ENCODE measurements around the gene C16orf89. TPM values are rescaled to one million over a fixed set of nuclear protein-coding genes. Genes with fewer than 3 reads are reported as not detected.

The C16orf89 gene
- total and polyA plus RNA-seq, 7 donors = 2.5 to 15.7 (median 6.6) TPM

DNA sequence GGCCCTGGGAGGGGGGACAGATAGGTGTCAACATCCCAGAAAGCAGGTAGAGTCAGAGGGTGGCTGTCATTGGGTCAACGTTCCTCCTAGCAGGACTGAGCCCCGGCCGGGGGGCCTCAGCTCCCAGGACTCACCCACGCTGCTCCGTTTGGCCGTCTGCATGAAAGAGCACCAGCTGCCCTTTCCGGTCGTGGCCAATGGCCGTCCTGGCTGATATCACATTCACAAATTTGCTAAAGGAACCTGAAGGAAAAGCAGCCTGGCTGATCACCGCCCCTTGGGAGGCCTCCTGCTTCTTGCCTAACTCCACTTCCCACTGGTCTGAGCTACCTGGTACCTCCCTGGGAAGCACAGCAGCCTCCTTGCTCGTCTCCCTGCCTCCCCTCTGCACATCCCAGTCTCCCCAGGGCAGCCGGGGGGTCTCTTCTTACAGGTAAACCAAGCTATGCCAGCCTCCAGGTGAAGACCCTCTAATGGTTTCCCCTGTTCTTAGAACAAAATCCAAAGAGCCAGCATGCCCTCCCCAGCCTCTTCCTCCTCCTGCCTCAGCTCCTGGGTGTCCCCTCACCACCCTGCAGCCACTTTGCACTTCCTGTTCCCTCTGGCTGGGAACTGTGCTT lies 35.4 kb downstream of the C16orf89 start:
- Histone ChIP-seq H3K36me3 (peaks cover 0 to 26% (median 3%) of the 10 kb centered on the region in 4 donors), H3K4me1 (peaks cover 0 to 21% (median 16%) of the 10 kb centered on the region in 4 donors), H3K27ac (no peak overlapping the region), H3K4me3 (no peak overlapping the region), H3K27me3 (no peaks in the 10 kb centered on the region), H3K9me3 (no peaks in the 10 kb centered on the region)
- intact Hi-C loops (cut with DNase I) = loop anchor here (5.0 kb wide), 2 partner anchors 42 to 183 kb away; partner anchors contain the start of genes ALG1, GLYR1 and UBN1
- no peak for TF ChIP-seq POLR2AphosphoS5 (IDR thresholded peaks at IDR 0.05)
- TF ChIP-seq, protein P1, sequence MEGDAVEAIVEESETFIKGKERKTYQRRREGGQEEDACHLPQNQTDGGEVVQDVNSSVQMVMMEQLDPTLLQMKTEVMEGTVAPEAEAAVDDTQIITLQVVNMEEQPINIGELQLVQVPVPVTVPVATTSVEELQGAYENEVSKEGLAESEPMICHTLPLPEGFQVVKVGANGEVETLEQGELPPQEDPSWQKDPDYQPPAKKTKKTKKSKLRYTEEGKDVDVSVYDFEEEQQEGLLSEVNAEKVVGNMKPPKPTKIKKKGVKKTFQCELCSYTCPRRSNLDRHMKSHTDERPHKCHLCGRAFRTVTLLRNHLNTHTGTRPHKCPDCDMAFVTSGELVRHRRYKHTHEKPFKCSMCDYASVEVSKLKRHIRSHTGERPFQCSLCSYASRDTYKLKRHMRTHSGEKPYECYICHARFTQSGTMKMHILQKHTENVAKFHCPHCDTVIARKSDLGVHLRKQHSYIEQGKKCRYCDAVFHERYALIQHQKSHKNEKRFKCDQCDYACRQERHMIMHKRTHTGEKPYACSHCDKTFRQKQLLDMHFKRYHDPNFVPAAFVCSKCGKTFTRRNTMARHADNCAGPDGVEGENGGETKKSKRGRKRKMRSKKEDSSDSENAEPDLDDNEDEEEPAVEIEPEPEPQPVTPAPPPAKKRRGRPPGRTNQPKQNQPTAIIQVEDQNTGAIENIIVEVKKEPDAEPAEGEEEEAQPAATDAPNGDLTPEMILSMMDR (IDR thresholded peaks at IDR 0.05) = no peak
- TF ChIP-seq EP300 (IDR thresholded peaks at IDR 0.05) = no peak
- TF ChIP-seq POLR2A (IDR thresholded peaks at IDR 0.05) = no peak
- DNase-seq = no peak
- WGBS, 2 donors = 87 to 89% methylated on average over 12 of the region's 12 CpGs

DNA sequence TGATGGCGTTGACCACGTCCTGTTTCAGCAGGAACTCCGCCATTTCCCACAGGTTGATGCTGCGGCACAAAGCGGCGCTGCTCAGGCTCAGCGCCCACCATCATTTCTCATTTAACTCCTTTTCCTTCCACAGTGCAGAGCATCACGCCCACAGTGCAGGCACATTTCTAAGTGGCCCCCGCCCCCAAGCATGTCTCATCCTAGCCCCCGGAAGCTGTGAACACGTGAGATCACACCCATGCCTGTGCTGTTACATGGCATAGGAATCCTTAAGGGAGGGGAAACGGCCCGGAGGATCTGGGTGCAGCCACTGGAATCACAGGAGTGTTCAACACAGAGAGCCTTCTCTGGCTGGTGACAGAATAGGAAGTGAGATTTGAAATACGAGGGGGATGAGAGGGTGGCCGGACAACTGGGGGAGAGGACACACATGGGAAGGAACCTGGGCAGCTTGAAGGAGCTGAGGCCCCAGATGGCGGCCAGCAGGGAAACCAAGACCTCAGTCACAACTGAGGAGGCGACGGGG lies 36.7 kb downstream of the C16orf89 start:
- TF ChIP-seq, protein P1 (IDR thresholded peaks at IDR 0.05) = no peak
- TF ChIP-seq POLR2AphosphoS5 (IDR thresholded peaks at IDR 0.05) (no peak), EP300 (IDR thresholded peaks at IDR 0.05) (no peak), POLR2A (IDR thresholded peaks at IDR 0.05) (no peak)
- 91 to 93% methylated on average over 18 of the region's 18 CpGs for WGBS, 2 donors

DNA sequence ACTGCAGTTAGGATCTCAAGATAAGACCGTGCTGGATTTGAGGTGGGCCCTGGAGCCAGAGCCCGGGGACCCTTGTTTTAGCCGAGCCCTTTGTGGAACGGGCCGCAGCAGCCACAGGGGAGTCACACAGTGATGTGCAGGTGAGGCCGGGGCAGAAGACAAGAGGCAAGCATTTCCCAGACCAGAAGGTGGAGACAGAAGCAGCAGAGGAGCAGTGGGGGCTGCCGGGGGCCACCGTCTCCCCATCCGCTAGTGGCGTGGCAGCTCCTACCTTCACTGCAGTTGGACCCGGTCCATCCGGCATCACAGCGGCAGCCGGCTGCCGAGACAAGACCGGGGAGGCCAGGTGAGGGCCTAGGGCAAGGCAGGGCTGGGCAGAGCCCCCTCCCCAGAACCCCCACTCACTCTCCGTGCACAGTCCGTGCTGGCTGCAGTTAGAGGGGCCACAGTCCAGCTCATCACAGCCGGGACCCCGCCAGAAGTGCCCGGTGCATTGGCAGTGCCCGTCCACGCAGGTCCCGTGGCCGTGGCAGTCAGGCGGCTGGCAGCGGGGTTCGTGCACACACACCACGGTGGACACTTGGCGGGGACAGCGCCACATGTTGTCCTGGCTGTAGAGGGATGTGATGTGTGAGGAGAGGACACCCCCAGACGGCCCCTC lies 38.1 kb downstream of the C16orf89 start:
- intact Hi-C loops (cut with DNase I) = no loop called here
- TF ChIP-seq POLR2AphosphoS5 (IDR thresholded peaks at IDR 0.05) (no peak), EP300 (IDR thresholded peaks at IDR 0.05) (no peak), POLR2A (IDR thresholded peaks at IDR 0.05) (no peak)
- TF ChIP-seq, protein P1 (IDR thresholded peaks at IDR 0.05) = no peak
- Histone ChIP-seq H3K27me3 (no peaks in the 10 kb centered on the region), H3K4me3 (no peak overlapping the region), H3K4me1 (peaks cover 0 to 6% (median 2%) of the 10 kb centered on the region in 4 donors), H3K36me3 (peaks cover 0 to 26% (median 3%) of the 10 kb centered on the region in 4 donors), H3K27ac (no peak overlapping the region), H3K9me3 (no peaks in the 10 kb centered on the region)
- no peak for DNase-seq
- 95 to 96% methylated on average over 32 of the region's 32 CpGs for WGBS, 2 donors

More for the DNA sequence above, 36.7 kb downstream of the C16orf89 start:
- Histone ChIP-seq H3K4me3 (no peak overlapping the region), H3K36me3 (peaks cover 0 to 26% (median 3%) of the 10 kb centered on the region in 4 donors), H3K4me1 (peaks cover 0 to 13% (median 9%) of the 10 kb centered on the region in 4 donors), H3K27ac (no peak overlapping the region), H3K9me3 (no peaks in the 10 kb centered on the region), H3K27me3 (no peaks in the 10 kb centered on the region)
- intact Hi-C loops (cut with DNase I) = no loop called here
- DNase-seq = no peak

DNA sequence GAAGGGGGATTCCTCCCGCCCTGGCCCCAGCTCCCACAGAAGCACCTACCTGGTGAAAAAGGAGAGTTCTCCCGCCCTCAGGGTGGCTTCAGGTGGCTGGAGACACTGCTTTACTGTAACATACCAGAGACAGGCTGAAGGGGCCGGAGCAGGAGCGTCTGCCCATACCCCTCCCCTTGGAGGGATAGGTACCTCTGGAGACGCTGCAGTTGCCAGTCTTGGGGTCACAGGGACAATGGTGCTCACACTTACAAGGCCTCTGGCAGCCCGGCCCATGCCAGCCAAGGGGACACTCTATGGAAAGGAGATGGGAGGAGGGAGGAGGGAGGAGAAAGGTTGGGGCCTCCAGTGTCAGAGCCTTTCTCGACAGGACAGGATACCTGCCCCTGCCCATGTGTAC lies 38.7 kb downstream of the C16orf89 start:
- Histone ChIP-seq H3K9me3 (no peaks in the 10 kb centered on the region), H3K36me3 (peaks cover 0 to 26% (median 3%) of the 10 kb centered on the region in 4 donors), H3K4me3 (no peak overlapping the region), H3K4me1 (peaks cover 0 to under 1% (median 0%) of the 10 kb centered on the region in 4 donors), H3K27me3 (no peaks in the 10 kb centered on the region), H3K27ac (no peak overlapping the region)
- intact Hi-C loops (cut with DNase I) = no loop called here
- TF ChIP-seq POLR2A (IDR thresholded peaks at IDR 0.05) (no peak), POLR2AphosphoS5 (IDR thresholded peaks at IDR 0.05) (no peak), EP300 (IDR thresholded peaks at IDR 0.05) (no peak)
- TF ChIP-seq, protein P1 (IDR thresholded peaks at IDR 0.05) = no peak
- no peak for DNase-seq
- WGBS, 2 donors = 93 to 94% methylated on average over 7 of the region's 7 CpGs
